ENCODE data around the gene UCP3. TPM values are rescaled to one million over a fixed set of nuclear protein-coding genes. Genes with fewer than 3 reads are reported as not detected.

The UCP3 gene
- 1 to 10 TPM; 4.8 to 6.3 TPM for total RNA-seq
- polyA plus RNA-seq = under 1 TPM; 0.54 to 0.66 TPM

- Mint-ChIP-seq H3K4me3 (peak within 1 kb of the TSS in 7 of 8 donors; percentile 39 to 87 (median 51)), H3K27ac (peak within 1 kb of the TSS; percentile 88 to 99 (median 95)), H3K9me3 (peaks cover 0 to 2% (median 0%) of the 10 kb centered on the region in 8 donors), H3K27me3 (no peaks in the 10 kb centered on the region), H3K36me3 (peaks cover 0 to 12% of the 10 kb centered on the region in 2 donors), H3K4me1 (peaks cover 56 to 95% (median 72%) of the 10 kb centered on the region in 4 donors)
- Histone ChIP-seq H3K27ac (ENCODE audit: low read depth, low read length) (peak within 1 kb of the TSS; percentile 73), H3K27me3 (ENCODE audit: insufficient read depth, low read length) (no peaks in the 10 kb centered on the region), H3K36me3 (ENCODE audit: insufficient read depth, low read length) (no peaks in the 10 kb centered on the region), H3K4me3 (ENCODE audit: low read length in 2 of 2) (no peak within 1 kb of the TSS), H3K9me3 (ENCODE audit: control insufficient read depth in 1 of 2, low read length in 2 of 2) (no peaks in the 10 kb centered on the region), H3K4me1 (ENCODE audit: insufficient read depth, low read length) (peaks cover 100% of the 10 kb centered on the region)
- intact Hi-C loops (cut with micrococcal nuclease) = no loop called here
- ChIA-PET POLR2A (ENCODE audit: partially characterized antibody) (interaction anchor here (0.6 to 35.3 kb wide), 4 partner anchors 10 to 403 kb away, joined by 3 to 2221 read pairs (median 6); partner anchors contain the start of gene UCP2), CTCF (ENCODE audit: partially characterized antibody) (interaction anchor here (1.4 to 1.8 kb wide), 4 partner anchors 11 to 36 kb away, joined by 4 to 7 read pairs (median 5); no protein-coding TSS in a partner anchor)
- DNase-seq = no peak
These were observed at the start of gene UCP3 for GRCh38 chr11:74008373-74009229. UCP3 (minus strand) TSS chr11:74009085; CDS start chr11:74007042, 2,043 bp downstream.

- POLR2A ChIA-PET (ENCODE audit: partially characterized antibody) = interaction anchor here (1.1 kb wide), 1 partner anchor 78 kb away, joined by 3 read pairs; no protein-coding TSS in a partner anchor
- H3K36me3 Mint-ChIP-seq = peaks cover 46 to 52% of the 10 kb centered on the region in 2 donors
- H3K4me3 Mint-ChIP-seq = no peak overlapping the region
- no peak overlapping the region for H3K27ac ChIP-seq (ENCODE audit: low read depth, low read length)
- peaks cover 6% of the 10 kb centered on the region for H3K36me3 ChIP-seq (ENCODE audit: insufficient read depth, low read length)
- H3K4me3 ChIP-seq (ENCODE audit: low read length in 2 of 2) = no peak overlapping the region
- H3K27me3 ChIP-seq (ENCODE audit: insufficient read depth, low read length) = no peaks in the 10 kb centered on the region
- intact Hi-C loops (cut with micrococcal nuclease) = no loop called here
- no peaks in the 10 kb centered on the region for H3K27me3 Mint-ChIP-seq
- DNase-seq = no peak
- CTCF ChIA-PET (ENCODE audit: partially characterized antibody) = interaction anchor here (0.7 kb wide), 1 partner anchor 86 kb away, joined by 4 read pairs; no protein-coding TSS in a partner anchor
- no peaks in the 10 kb centered on the region for H3K9me3 Mint-ChIP-seq
- no peaks in the 10 kb centered on the region for H3K9me3 ChIP-seq (ENCODE audit: control insufficient read depth in 1 of 2, low read length in 2 of 2)
- no peaks in the 10 kb centered on the region for H3K4me1 ChIP-seq (ENCODE audit: insufficient read depth, low read length)
- peaks cover 2 to 10% (median 7%) of the 10 kb centered on the region in 4 donors for H3K4me1 Mint-ChIP-seq
- no peak overlapping the region for H3K27ac Mint-ChIP-seq
These were observed 48.6 kb upstream of the UCP3 start for GRCh38 chr11:74057249-74058151.

DNA sequence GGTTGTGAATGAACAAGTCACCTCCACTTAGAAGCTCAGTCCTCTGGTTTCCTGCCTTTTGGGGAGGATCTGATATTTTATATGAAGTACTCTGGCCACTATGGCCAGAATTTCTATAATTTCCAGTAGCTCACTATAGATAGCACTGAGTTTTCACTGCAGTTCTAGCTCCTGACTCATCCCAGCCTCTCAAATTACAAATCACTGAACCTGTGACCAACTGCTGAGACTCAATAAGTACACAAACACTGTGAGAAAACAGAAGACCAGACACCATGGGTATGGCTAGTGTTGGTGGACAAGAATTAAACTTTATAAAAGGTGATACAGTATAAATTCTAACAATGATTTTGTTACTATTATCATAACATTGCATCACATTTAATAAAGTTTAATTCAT is 47.1 kb upstream of the UCP3 start:
- DNase-seq = no peak
- peaks cover 44 to 48% of the 10 kb centered on the region in 2 donors for H3K36me3 Mint-ChIP-seq
- H3K4me1 ChIP-seq (ENCODE audit: insufficient read depth, low read length) = no peaks in the 10 kb centered on the region
- no peak overlapping the region for H3K27ac ChIP-seq (ENCODE audit: low read depth, low read length)
- CTCF ChIA-PET (ENCODE audit: partially characterized antibody) = no interaction called here
- H3K9me3 ChIP-seq (ENCODE audit: control insufficient read depth in 1 of 2, low read length in 2 of 2) = no peaks in the 10 kb centered on the region
- H3K36me3 ChIP-seq (ENCODE audit: insufficient read depth, low read length) = peaks cover 6% of the 10 kb centered on the region
- H3K27me3 ChIP-seq (ENCODE audit: insufficient read depth, low read length) = no peaks in the 10 kb centered on the region
- no peaks in the 10 kb centered on the region for H3K9me3 Mint-ChIP-seq
- H3K27me3 Mint-ChIP-seq = no peaks in the 10 kb centered on the region
- H3K4me3 ChIP-seq (ENCODE audit: low read length in 2 of 2) = no peak overlapping the region
- intact Hi-C loops (cut with micrococcal nuclease) = no loop called here
- H3K4me1 Mint-ChIP-seq = peaks cover 0 to 6% (median 1%) of the 10 kb centered on the region in 4 donors
- no peak overlapping the region for H3K4me3 Mint-ChIP-seq
- peak overlapping the region in 1 of 7 donors; percentile 81 for H3K27ac Mint-ChIP-seq
- POLR2A ChIA-PET (ENCODE audit: partially characterized antibody) = interaction anchor here (1.1 to 1.2 kb wide), 2 partner anchors 76 to 85 kb away, joined by 3 to 4 read pairs; no protein-coding TSS in a partner anchor

GRCh38 chr11:74050465-74050864 is 41.6 kb upstream of the UCP3 start:
- H3K27me3 ChIP-seq (ENCODE audit: insufficient read depth, low read length) = no peaks in the 10 kb centered on the region
- ChIA-PET CTCF (ENCODE audit: partially characterized antibody) (no interaction called here), POLR2A (ENCODE audit: partially characterized antibody) (interaction anchor here (1.1 kb wide), 1 partner anchor 55 kb away, joined by 3 read pairs; no protein-coding TSS in a partner anchor)
- H3K9me3 Mint-ChIP-seq = no peaks in the 10 kb centered on the region
- peaks cover 0 to under 1% (median 0%) of the 10 kb centered on the region in 4 donors for H3K4me1 Mint-ChIP-seq
- H3K27ac Mint-ChIP-seq = peak overlapping the region in 1 of 7 donors; percentile 6
- H3K27me3 Mint-ChIP-seq = no peaks in the 10 kb centered on the region
- H3K4me3 Mint-ChIP-seq = no peak overlapping the region
- no peaks in the 10 kb centered on the region for H3K9me3 ChIP-seq (ENCODE audit: control insufficient read depth in 1 of 2, low read length in 2 of 2)
- no peak overlapping the region for H3K27ac ChIP-seq (ENCODE audit: low read depth, low read length)
- H3K36me3 Mint-ChIP-seq = peaks cover 49% of the 10 kb centered on the region in 2 donors
- no peak overlapping the region for H3K4me3 ChIP-seq (ENCODE audit: low read length in 2 of 2)
- H3K4me1 ChIP-seq (ENCODE audit: insufficient read depth, low read length) = no peaks in the 10 kb centered on the region
- peaks cover 12% of the 10 kb centered on the region for H3K36me3 ChIP-seq (ENCODE audit: insufficient read depth, low read length)
- DNase-seq = no peak
- intact Hi-C loops (cut with micrococcal nuclease) = no loop called here

- H3K27ac ChIP-seq (ENCODE audit: low read depth, low read length) = no peak overlapping the region
- Mint-ChIP-seq H3K27ac (no peak overlapping the region), H3K4me1 (peaks cover 0 to 4% (median under 1%) of the 10 kb centered on the region in 4 donors), H3K27me3 (no peaks in the 10 kb centered on the region), H3K4me3 (no peak overlapping the region), H3K9me3 (peaks cover 0 to 1% (median 0%) of the 10 kb centered on the region in 8 donors), H3K36me3 (peaks cover 44 to 51% of the 10 kb centered on the region in 2 donors)
- no peaks in the 10 kb centered on the region for H3K4me1 ChIP-seq (ENCODE audit: insufficient read depth, low read length)
- peaks cover 12% of the 10 kb centered on the region for H3K36me3 ChIP-seq (ENCODE audit: insufficient read depth, low read length)
- no peak overlapping the region for H3K4me3 ChIP-seq (ENCODE audit: low read length in 2 of 2)
- DNase-seq = no peak
- no peaks in the 10 kb centered on the region for H3K27me3 ChIP-seq (ENCODE audit: insufficient read depth, low read length)
- CTCF ChIA-PET (ENCODE audit: partially characterized antibody) = no interaction called here
- intact Hi-C loops (cut with micrococcal nuclease) = no loop called here
- H3K9me3 ChIP-seq (ENCODE audit: control insufficient read depth in 1 of 2, low read length in 2 of 2) = no peaks in the 10 kb centered on the region
- POLR2A ChIA-PET (ENCODE audit: partially characterized antibody) = interaction anchor here (0.9 kb wide), 1 partner anchor 69 kb away, joined by 4 read pairs; no protein-coding TSS in a partner anchor
These were observed 40.1 kb upstream of the UCP3 start for GRCh38 chr11:74048993-74049392.

DNA sequence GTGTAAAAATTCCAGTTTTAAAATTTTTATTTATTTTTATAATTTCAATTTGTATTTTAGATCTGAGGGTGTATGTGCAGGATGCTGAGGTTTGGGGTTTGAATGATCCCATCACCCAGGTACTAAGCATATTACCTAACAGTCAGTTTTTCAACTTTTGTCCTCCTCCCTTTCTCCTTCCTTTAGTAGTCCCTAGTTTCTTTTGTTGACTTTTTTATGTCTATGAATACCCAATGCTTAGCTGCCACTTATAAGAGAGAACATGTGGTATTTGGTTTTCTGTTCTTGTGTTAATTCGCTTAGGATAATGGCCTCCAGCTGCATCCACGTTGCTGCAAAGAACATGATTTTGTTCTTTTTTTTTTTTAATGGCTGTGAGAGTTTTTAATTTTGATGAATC is 35.7 kb upstream of the UCP3 start:
- DNase-seq = no peak
- no peaks in the 10 kb centered on the region for H3K9me3 ChIP-seq (ENCODE audit: control insufficient read depth in 1 of 2, low read length in 2 of 2)
- no peaks in the 10 kb centered on the region for H3K27me3 Mint-ChIP-seq
- peaks cover 0 to 6% (median 4%) of the 10 kb centered on the region in 4 donors for H3K4me1 Mint-ChIP-seq
- ChIA-PET CTCF (ENCODE audit: partially characterized antibody) (interaction anchor here (1.2 kb wide), 1 partner anchor 41 kb away, joined by 3 read pairs; no protein-coding TSS in a partner anchor), POLR2A (ENCODE audit: partially characterized antibody) (interaction anchor here (0.6 to 1.3 kb wide), 3 partner anchors 39 to 157 kb away, joined by 3 to 4 read pairs (median 3); no protein-coding TSS in a partner anchor)
- peaks cover 12% of the 10 kb centered on the region for H3K36me3 ChIP-seq (ENCODE audit: insufficient read depth, low read length)
- H3K9me3 Mint-ChIP-seq = peaks cover 0 to 1% (median 0%) of the 10 kb centered on the region in 8 donors
- no peaks in the 10 kb centered on the region for H3K4me1 ChIP-seq (ENCODE audit: insufficient read depth, low read length)
- no peaks in the 10 kb centered on the region for H3K27me3 ChIP-seq (ENCODE audit: insufficient read depth, low read length)
- H3K27ac ChIP-seq (ENCODE audit: low read depth, low read length) = no peak overlapping the region
- H3K4me3 Mint-ChIP-seq = no peak overlapping the region
- peaks cover 55 to 60% of the 10 kb centered on the region in 2 donors for H3K36me3 Mint-ChIP-seq
- peak overlapping the region in 1 of 7 donors; percentile 61 for H3K27ac Mint-ChIP-seq
- intact Hi-C loops (cut with micrococcal nuclease) = no loop called here
- no peak overlapping the region for H3K4me3 ChIP-seq (ENCODE audit: low read length in 2 of 2)
